ENCODE measurements around the gene LSAMP.

GRCh38 chr3:115843206-115843605 lies 602.1 kb downstream of the LSAMP start:
- no peak for TF ChIP-seq CTCF (IDR thresholded peaks at IDR 0.05)
- TF ChIP-seq POLR2A (IDR thresholded peaks at IDR 0.05), result no peak

Data from esophagus squamous epithelium (tissue), 4 donors.